Measurements from ENCODE around the gene CTAGE9. TPM values are rescaled to one million over a fixed set of nuclear protein-coding genes. Genes with fewer than 3 reads are reported as not detected.

CTAGE9 gene
- total RNA-seq, 1 experiment from 2014 or later, result not detected

DNA sequence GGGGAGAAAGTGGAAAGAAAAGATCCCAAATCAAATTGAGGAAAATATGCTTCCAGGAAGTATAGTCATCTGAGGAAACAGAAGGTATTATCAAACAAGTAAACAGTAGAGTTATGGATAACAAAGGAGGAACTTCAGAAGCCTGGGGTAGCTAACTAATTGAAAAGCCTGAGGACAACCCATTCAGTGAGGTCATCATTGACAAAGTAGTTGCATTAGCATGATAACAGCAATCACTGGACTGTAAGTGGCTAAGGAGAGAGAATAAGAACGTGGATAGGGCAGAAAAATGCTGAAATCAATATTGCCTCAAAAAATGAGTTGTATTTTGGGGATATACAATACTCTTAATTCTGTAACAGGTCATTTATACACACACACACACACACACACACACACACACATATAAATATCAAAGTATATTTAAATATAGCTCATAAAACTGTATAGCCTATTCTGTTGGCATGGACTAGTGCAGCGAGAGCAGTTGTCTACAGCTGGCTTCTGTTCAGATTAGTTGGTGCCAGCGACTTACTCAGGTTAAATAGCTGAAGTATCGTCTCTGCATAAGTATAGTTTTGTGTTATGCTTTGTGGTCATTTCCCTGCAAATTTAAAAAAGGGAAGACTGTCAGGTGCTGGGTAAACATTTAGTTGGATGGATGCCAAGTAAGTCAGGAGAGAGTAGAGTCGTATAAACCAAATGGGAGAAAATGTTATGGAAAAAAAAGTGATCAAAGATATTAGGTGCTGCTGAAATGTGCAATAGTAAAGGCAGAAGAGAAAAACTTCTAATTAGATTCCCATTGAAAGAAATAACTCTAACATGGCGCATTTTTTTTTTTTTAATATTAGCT is 33.8 kb upstream of the CTAGE9 start:
- no peaks in the 10 kb centered on the region for H3K4me1 ChIP-seq (replicated peaks; ENCODE audit: insufficient read depth)
- H3K36me3 ChIP-seq (ENCODE audit: low read depth), result no peaks in the 10 kb centered on the region
- H3F3A ChIP-seq (ENCODE audit: insufficient read depth, low read depth), result no peaks in the 10 kb centered on the region
- ChIA-PET POLR2A (ENCODE audit: unreplicated experiment) (no interaction called here), CTCF (no interaction called here)
- TF ChIP-seq, protein P1, sequence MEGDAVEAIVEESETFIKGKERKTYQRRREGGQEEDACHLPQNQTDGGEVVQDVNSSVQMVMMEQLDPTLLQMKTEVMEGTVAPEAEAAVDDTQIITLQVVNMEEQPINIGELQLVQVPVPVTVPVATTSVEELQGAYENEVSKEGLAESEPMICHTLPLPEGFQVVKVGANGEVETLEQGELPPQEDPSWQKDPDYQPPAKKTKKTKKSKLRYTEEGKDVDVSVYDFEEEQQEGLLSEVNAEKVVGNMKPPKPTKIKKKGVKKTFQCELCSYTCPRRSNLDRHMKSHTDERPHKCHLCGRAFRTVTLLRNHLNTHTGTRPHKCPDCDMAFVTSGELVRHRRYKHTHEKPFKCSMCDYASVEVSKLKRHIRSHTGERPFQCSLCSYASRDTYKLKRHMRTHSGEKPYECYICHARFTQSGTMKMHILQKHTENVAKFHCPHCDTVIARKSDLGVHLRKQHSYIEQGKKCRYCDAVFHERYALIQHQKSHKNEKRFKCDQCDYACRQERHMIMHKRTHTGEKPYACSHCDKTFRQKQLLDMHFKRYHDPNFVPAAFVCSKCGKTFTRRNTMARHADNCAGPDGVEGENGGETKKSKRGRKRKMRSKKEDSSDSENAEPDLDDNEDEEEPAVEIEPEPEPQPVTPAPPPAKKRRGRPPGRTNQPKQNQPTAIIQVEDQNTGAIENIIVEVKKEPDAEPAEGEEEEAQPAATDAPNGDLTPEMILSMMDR (conservative IDR thresholded peaks at IDR 0.05), result no peak
- TF ChIP-seq EZH2 (IDR thresholded peaks at IDR 0.05; ENCODE audit: low read depth), result no peak
- intact Hi-C loops (cut with micrococcal nuclease; ENCODE audit: unreplicated experiment), result no loop called here
- DNase-seq, result peak in 1 of 2 experiments; percentile 6
- H3K27me3 ChIP-seq (ENCODE audit: insufficient read depth, low read depth), result no peaks in the 10 kb centered on the region
- H3K4me3 ChIP-seq, result no peak overlapping the region
- no peaks in the 10 kb centered on the region for H3K79me2 ChIP-seq (ENCODE audit: low read depth)
- H2AFZ ChIP-seq, result no peak overlapping the region
- H3K4me2 ChIP-seq, result no peak overlapping the region
- no peaks in the 10 kb centered on the region for H3K9me2 ChIP-seq (ENCODE audit: insufficient read depth)
- H3K9me3 ChIP-seq (ENCODE audit: insufficient read depth, low read depth), result 0 out of 2 replicates have a peak, but pooled peaks cover 3% of the 10 kb centered on the region
- H4K20me1 ChIP-seq (ENCODE audit: insufficient read depth), result no peaks in the 10 kb centered on the region
- BruUV-seq (replicated peaks), result no TSS peak
- H3K27ac ChIP-seq, result no peak overlapping the region

DNA sequence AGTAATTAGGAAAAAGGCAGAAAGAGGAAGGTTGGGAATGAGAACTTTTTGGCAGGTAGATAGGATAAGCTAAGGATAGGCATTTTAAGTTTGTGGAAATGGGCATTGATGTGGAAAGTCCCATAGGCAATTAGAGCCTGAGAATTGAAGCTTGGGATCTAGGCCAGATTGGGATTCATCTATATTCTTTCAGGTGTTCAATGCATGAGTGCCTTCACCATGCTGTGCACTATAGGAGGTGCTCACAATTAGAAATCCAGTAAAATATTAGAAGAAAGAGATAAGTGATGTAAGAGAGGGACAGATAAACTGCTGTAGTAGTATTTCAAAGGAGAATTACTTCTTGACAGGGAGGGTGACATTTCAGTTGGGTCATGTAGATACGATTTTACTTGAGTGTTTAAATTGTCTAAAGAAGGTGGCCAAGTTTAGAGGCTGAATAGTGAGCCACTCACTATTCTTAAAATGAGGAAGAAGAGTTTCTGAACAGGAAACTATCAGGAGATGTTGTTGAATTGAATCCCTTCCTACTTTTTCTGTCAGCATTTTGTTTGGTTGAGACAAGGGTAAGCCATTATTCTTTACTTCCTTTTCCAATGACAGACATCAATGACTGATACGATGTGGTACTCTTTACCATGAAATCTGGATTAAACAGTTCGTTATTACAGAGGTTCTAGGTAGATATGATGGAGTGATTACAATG is 31.0 kb upstream of the CTAGE9 start:
- CTCF ChIA-PET, result no interaction called here
- no peaks in the 10 kb centered on the region for H3K36me3 ChIP-seq (ENCODE audit: low read depth)

DNA sequence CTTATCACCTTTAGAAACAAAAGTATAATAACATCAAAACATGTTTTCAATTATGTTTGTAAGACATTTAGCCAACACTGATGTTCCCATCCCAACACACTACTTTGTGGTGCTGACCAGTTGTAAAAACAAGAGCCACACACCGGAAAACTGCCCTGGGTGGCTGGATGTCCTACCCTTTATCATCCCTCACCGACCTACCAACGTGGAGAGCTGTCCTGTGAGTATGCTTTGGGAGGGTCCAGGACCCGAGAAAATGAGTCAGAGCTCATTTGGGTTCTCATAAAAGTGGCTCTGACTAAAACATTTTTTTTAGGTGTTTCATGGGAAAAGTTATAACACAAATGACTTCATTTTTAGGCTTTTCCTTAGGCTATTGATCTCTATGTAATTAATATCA is 29.3 kb upstream of the CTAGE9 start:
- no peaks in the 10 kb centered on the region for H3K79me2 ChIP-seq (ENCODE audit: low read depth)
- no peaks in the 10 kb centered on the region for H3K36me3 ChIP-seq (ENCODE audit: low read depth)
- no peak overlapping the region for H3K27ac ChIP-seq
- ChIA-PET CTCF (no interaction called here), POLR2A (ENCODE audit: unreplicated experiment) (no interaction called here)
- no peak for DNase-seq
- TF ChIP-seq, protein P1 (conservative IDR thresholded peaks at IDR 0.05), result no peak
- TF ChIP-seq EZH2 (IDR thresholded peaks at IDR 0.05; ENCODE audit: low read depth), result no peak
- no peaks in the 10 kb centered on the region for H4K20me1 ChIP-seq (ENCODE audit: insufficient read depth)
- no peak overlapping the region for H3K4me2 ChIP-seq
- no peak overlapping the region for H3K4me3 ChIP-seq
- H3K9me2 ChIP-seq (ENCODE audit: insufficient read depth), result no peaks in the 10 kb centered on the region
- no peaks in the 10 kb centered on the region for H3K4me1 ChIP-seq (replicated peaks; ENCODE audit: insufficient read depth)
- H3K27me3 ChIP-seq (ENCODE audit: insufficient read depth, low read depth), result no peaks in the 10 kb centered on the region
- H3F3A ChIP-seq (ENCODE audit: insufficient read depth, low read depth), result no peaks in the 10 kb centered on the region
- no TSS peak for BruUV-seq (replicated peaks)
- H3K9me3 ChIP-seq (ENCODE audit: insufficient read depth, low read depth), result 0 out of 2 replicates have a peak, but pooled peaks cover 3% of the 10 kb centered on the region
- H2AFZ ChIP-seq, result no peak overlapping the region
- intact Hi-C loops (cut with micrococcal nuclease; ENCODE audit: unreplicated experiment), result no loop called here

More for the DNA sequence above, 31.0 kb upstream of the CTAGE9 start:
- DNase-seq, result peak in 1 of 2 experiments; percentile 18
- no peaks in the 10 kb centered on the region for H3K79me2 ChIP-seq (ENCODE audit: low read depth)
- no peak overlapping the region for H3K27ac ChIP-seq
- H3K9me3 ChIP-seq (ENCODE audit: insufficient read depth, low read depth), result 0 out of 2 replicates have a peak, but pooled peaks cover 3% of the 10 kb centered on the region
- POLR2A ChIA-PET (ENCODE audit: unreplicated experiment), result no interaction called here
- no peak overlapping the region for H3K4me2 ChIP-seq
- no peaks in the 10 kb centered on the region for H3K4me1 ChIP-seq (replicated peaks; ENCODE audit: insufficient read depth)
- no peak for TF ChIP-seq EZH2 (IDR thresholded peaks at IDR 0.05; ENCODE audit: low read depth)
- TF ChIP-seq, protein P1 (conservative IDR thresholded peaks at IDR 0.05), result no peak
- H3K27me3 ChIP-seq (ENCODE audit: insufficient read depth, low read depth), result no peaks in the 10 kb centered on the region
- no peaks in the 10 kb centered on the region for H4K20me1 ChIP-seq (ENCODE audit: insufficient read depth)
- H3K9me2 ChIP-seq (ENCODE audit: insufficient read depth), result no peaks in the 10 kb centered on the region
- H2AFZ ChIP-seq, result no peak overlapping the region
- BruUV-seq (replicated peaks), result no TSS peak
- intact Hi-C loops (cut with micrococcal nuclease; ENCODE audit: unreplicated experiment), result no loop called here
- H3K4me3 ChIP-seq, result no peak overlapping the region
- H3F3A ChIP-seq (ENCODE audit: insufficient read depth, low read depth), result no peaks in the 10 kb centered on the region
